ENCODE measurements around the gene TEAD4.

DNA sequence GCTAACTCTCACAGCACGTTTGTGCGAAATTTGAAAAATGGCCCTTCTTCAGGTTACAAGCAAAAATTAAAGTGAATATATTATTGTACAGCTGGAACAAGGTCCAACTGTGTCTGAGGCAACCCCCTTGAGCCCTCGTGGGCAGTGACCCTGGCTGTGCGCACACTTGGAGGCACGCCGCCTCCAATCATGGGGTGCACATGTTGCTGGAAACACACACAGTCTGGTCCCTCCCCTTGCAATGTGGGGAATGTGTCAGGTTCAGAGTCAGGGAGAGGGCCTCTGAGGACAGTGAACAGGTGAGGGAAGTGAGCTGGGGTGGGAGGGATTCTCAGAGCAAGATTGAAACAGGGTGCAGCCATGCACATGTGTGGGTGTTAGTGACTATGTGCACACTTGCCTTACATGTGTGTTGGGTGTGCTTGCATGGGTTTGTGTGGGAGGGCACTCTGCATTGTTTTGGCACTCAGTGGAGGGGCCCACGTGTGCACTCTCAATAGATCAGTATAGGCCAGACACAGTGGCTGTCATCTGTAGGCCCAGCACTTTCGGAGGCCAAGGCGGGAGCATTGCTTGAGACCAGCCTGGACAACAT lies 127.6 kb downstream of the TEAD4 start:
- no peak for TF ChIP-seq NFRKB (IDR thresholded peaks at IDR 0.05)
- no peak for TF ChIP-seq HDGF (IDR thresholded peaks at IDR 0.05; ENCODE audit: borderline replicate concordance)
- TF ChIP-seq BHLHE40 (IDR thresholded peaks at IDR 0.05; ENCODE audit: borderline replicate concordance): no peak
- TF ChIP-seq FOXA1 (IDR thresholded peaks at IDR 0.05): no peak
- TF ChIP-seq L3MBTL2 (conservative IDR thresholded peaks at IDR 0.05): no peak
- no peak for TF ChIP-seq SP1 (IDR thresholded peaks at IDR 0.05)
- no peak for TF ChIP-seq ELF4 (IDR thresholded peaks at IDR 0.05)
- TF ChIP-seq CTBP1 (IDR thresholded peaks at IDR 0.05; ENCODE audit: borderline replicate concordance): no peak
